Left lobe of liver (tissue), 2 donors: ENCODE data around the gene TTC28. TPM values are rescaled to one million over a fixed set of nuclear protein-coding genes. Genes with fewer than 3 reads are reported as not detected.
"Not testable (repeated sequence)": the region's sequence is repeated elsewhere in the genome, so short reads cannot be mapped to it uniquely, and the experiment has no call there.

Experiments
- ATAC-seq: fragments of 200-7000 bp; cut with Tn5 transposase; one replicate; pipeline ENCODE4 v1.9.1; 2020; ENCODE audit warnings: mild to moderate bottlenecking, moderate library complexity
- DNase-seq: peaks from one replicate; pipeline ENCODE4 v3.0.0-alpha.2; 2020; ENCODE audit warnings: low spot score
- total RNA-seq: library from RNA; stranded (reverse); gene quantifications from one replicate; pipeline ENCODE4 v1.2.1, GENCODE V29; 2021
- donor health status: DM: no; HTN: no; CAD: no; lungs with moderate emphysema.
- donor health status: DM: no; HTN: yes; CAD: no.

Gene TTC28
- total RNA-seq, 1 donor from 2014 or later, result 12.3 TPM

DNA sequence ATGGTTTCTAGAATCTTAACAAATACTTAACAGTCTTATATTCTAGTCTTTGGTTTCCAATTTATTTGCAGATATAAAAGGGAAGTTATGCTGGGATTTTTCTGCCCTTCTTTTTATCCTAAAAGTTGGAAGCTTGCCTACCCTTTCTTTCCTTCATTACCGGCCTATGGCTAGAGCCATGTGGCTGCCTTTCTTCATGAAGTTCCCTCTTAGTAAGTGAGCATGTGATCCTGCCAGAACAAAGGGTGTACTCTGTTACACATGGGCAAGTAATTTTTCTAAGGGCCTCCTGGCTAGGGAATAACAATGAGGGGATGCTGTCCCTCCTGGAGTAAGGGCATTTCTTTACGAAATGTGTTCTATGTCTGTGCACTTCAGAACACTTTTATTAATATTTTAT is 508.5 kb downstream of the TTC28 start:
- ATAC-seq (no peak), DNase-seq (no peak)

DNA sequence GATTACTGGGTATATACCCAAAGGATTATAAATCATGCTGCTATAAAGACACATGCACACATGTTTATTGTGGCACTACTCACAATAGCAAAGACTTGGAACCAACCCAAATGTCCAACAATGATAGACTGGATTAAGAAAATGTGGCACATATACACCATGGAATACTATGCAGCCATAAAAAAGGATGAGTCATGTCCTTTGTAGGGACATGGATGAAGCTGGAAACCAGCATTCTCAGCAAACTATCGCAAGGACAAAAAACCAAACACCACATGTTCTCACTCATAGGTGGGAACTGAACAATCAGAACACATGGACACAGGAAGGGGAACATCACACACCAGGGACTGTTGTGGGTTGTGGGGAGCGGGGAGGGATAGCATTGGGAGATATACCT is 510.3 kb downstream of the TTC28 start:
- DNase-seq, ATAC-seq: not testable (repeated sequence)

DNA sequence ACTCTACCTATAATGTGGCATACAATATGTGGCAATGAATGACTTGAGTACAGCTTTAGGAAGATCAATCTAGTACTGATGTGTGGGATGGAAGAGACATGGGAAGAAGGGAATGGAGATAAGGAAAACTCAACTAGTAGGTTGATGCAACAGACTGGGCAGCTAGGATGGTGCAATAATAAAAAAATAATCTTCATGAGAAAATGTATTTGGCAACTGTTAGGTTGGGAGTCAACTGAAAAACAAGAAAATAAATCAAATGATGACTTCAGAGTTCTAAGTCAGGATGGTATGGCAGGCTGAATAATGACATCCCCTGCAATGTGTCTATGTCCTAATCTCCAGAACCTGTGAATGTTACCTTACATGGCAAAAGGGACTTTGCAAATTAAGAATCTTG is 523.8 kb downstream of the TTC28 start:
- DNase-seq (no peak), ATAC-seq (no peak)

DNA sequence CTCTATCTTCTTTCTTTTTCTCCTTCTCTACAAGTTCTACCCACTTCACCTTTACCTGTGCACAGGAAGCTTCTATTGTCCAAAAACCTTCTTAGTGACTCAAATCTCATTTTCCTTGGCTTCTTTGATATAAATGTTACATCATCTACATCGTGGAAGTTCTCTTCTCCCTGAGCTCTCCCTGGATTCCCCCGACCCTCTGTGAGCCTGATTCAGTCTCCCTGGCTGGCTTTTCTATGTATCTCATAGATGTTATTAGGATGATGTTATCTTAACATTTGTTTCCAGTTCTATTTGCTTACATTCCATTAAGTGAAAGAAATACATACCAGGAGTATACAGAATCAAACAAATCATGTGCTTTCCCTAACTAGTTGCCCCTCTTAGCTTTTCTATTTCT is 524.8 kb downstream of the TTC28 start:
- DNase-seq (no peak), ATAC-seq (no peak)

DNA sequence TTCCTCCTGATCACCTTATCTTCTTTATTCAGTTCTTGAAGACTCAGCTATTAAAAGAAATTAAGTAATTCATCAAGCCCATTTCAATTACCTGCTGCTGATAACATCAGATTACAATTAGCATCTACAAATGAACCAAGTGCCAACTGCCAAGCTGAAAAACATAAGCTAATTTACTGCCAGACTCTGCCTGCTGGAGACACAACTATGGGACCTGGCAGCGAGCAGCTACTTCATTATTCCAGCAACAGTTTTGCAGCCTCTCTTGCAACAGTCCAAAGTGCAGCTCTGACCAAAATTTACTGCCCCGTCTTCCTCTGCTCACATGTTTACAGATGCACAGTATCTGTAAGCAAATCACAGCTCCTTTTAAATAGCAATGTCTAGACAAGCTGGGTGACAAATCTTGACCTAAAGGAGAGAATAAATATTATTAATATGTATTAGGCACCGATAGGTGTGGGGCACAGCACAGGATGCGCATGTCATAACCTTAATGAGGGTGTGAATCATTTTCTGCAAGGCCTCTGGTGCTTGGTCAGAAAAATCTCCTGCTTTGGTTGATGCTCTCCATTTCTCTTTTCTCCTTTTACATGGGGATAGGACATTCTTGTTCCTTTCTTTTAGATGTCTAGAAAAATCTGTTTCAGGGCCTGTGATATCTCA is 528.4 kb downstream of the TTC28 start:
- ATAC-seq (peak; percentile 99), DNase-seq (peak; percentile 62)

DNA sequence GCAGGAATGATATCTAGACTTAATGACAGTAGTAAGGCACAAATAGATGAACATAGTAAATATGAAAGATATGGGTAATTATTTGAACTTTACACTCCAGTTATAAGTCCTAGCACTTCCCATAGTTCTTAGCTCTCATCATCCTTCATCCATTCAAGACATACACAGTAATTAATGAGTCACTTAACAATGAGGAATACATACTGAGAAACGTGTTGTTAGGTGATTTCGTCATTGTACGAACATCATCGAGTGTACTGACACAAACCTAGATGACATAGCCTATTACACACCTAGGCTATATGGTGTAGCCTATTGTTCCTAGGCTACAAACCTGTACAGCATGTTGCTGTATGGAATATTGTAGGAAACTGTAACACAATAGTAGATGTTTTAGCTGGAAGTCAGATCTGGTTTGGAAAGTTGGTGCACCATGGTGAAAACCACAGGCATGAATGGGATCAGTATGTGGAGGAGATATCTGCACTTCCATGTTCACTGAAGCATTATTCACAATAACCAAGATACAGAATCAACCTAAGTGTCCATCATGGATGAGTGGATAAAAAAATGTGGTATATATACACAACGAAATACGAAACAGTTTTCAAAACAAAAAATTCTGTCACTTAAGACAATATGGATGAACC is 530.7 kb downstream of the TTC28 start:
- ATAC-seq, result no peak
- no peak for DNase-seq

DNA sequence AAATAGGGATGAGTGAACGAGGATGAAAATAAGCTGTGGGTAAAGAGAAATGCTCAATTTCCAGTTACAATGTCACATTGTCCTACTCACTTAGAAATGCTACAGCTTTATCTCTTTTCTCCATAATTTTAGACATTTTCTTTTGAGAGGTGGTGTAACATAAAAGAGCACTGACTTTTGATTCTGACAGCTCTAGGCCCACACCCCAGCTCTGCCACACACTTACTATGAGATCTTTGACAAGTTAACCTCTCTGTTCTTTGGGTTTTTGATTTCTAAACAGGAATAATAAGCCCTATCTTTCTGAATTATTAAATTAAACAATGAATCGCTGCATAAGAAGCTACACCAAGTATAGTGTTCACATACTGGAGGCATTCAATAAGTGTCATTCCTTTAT is 532.2 kb downstream of the TTC28 start:
- DNase-seq (no peak), ATAC-seq (no peak)

DNA sequence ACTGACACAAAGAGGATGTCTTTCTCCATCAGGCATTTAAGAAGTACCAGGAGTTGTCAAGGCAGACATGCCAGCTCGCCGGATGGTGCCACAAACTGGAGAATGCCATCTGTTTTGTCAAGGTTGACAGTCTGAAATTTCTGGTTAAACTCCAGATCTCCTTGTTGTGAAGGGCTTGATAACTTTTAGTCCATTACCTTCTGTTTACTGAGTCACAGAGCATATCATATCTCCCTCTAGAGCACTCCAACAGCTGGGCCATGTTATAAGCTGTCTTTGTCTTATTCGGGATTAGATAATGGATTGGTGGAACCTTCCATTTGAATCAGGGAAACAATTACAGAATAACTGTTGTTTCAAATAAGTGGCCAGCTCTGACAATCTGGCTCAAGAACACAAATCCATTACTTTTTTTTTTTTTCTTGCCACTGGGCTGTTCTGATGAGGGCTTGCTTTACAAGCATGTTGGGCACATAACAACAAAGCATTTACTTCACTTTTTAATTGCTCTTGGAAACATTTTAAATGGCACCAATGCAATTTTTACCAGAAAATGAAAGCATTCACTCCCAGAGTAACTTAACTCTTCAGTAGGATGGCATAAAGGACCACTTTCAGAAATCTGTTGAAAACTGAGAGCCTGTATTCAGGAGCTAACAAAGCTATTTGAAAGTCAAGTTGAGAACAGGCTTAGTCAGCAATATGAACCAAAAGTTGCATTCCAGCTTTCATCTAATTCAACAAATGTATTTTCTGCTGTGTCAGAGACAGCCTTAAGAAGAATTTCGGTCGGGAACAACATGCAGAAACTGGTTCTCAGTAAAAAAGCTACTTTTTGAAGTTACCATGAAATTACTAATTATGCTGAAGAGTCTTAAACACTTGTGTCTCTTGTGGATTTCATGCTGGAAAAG is 533.0 kb downstream of the TTC28 start:
- ATAC-seq (no peak), DNase-seq (no peak)

DNA sequence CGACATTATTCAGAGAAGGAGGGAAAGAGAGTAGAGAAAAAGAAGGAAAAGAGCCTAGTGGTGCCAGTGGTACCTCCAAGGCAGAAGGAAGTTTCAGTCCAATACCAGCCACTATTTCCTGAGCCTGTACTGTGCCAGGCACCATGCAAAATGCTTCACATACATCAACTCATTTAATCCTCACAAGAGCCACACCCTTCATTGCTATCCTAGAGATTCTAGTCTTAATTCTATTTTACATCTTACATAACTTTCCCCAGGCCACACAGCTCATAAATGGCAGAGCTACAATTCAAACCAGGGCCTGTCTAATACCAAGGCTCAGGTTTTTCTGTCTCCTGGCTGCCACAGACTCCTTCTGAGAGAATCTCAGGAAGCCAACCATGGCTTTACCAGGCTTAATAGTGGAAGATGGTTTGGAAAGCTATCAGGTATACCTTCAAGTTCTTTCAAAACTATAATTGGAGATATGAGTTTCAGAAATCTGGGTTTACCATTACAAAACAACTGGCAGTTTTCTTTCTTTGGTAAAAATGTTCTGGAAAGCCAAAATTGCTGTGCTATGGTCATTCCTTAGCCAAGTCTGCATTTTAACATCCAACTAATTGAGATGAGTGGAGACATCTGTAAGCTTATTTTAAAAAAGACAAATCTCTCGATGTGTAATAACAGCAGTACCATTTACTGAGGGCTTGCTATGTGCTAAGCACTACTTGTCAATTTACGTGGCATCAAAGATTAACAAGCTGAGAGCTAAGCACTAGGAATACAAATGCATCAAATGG is 535.5 kb downstream of the TTC28 start:
- DNase-seq (no peak), ATAC-seq (no peak)

DNA sequence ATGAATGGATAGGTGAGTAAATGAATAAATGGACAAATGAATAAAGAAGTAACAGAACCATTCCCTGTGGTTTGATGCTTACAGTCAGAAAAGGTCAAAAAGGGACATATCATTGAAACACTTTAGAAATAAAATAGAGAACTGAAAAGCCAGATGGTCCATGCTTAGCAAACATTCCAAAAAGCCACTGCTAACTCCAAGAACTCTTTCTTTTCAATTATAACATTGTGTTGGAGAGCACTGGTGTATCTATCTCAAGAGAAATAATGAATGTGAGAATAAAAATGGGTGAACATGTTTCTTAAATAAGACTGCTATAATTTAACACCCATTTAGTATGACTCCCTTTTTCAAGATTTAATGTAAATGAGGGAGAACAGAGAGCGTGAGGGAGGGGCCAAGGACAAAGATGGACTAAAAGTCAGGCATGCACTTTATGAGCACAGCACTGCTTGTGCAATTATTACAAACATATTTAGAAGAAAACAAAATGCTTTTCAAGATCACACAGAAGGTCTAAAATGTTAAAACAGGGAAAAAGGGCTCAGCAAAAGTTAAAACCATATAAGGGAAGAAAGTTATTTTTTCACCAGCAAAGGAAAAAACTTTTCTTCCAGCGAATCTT is 536.3 kb downstream of the TTC28 start:
- no peak for DNase-seq
- no peak for ATAC-seq

DNA sequence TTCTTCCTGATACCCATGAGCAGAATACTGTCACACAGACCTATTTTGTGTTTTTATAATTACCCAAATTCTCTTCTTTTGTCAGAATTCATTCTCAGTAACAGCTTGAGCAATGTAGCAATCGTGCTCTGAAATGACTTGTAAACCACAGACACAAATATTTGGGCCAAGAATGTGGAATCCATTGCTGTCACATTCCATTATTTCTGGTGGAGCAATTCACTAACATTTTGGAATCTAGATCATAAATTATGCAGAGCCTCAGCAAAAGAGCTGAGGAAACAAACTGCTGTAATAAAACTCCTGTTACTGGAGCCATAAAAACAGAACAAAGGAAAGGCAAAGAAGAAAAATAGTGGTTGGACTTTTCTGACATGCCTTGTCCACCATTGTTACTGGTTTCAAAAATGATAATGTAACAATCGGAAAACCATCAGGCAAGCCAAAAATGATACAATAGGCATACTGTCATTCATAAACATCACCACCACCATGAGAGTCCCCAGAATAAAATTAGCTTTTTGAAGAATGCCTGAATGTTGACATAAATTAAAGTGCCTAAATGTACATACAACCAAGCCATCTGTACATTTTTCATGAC is 537.2 kb downstream of the TTC28 start:
- DNase-seq (no peak), ATAC-seq (no peak)

DNA sequence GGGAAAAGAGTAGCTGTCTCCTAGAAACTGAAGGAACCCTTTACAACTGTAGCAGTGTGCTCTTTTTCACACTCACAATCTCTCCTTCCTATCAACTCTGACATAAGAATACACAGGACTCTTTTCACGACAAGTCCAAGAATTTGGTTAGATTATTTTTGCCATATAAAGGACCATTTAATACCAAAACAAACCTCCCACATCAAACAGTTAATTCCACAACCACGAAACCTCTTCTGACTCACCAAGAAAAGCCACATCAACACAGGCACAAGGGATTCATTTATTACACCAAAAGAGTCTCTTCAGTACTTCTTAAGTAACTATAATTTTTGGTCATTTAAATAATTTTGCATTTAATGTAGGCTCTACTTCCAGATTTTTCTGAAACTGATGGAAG is 538.0 kb downstream of the TTC28 start:
- no peak for ATAC-seq
- no peak for DNase-seq

DNA sequence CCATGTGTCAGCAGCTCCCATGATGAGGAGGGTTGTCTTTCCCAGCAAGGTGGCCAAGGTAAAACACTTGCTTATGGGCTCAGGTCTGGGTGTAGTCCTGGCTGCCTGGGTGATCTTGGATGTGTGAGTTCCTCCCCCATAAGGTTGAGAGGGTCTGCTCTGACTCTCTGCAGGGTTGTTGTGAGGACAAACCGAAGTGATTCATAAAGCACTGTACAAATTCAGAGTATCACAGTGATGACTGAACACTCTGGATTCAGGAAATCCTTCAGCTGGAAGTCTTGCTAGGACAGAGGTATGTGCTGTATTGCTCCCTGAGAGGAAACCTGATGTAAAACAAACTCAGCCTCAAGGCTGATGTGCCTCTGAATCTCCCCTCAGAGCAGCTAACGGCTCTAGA is 539.7 kb downstream of the TTC28 start:
- ATAC-seq, result no peak
- no peak for DNase-seq

DNA sequence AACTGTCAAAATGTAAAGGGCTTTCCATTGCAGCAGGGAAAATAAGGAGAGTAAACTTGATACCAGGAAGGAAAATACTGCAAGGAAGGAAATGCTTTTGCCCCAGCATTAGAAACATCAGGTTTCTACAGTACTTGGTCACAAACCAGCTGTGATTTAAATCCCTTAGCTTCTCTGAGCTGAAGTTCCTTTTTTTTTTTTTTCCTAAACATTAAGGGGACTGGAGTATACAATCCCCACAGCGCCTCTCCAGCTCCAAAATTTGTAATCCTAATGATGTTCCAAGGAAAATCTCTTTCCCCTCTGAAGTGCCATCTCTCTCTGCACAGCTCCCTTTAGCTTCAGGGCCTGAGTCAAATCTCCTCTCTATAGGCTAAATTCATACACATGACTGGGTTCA is 540.1 kb downstream of the TTC28 start:
- DNase-seq, result no peak
- no peak for ATAC-seq

DNA sequence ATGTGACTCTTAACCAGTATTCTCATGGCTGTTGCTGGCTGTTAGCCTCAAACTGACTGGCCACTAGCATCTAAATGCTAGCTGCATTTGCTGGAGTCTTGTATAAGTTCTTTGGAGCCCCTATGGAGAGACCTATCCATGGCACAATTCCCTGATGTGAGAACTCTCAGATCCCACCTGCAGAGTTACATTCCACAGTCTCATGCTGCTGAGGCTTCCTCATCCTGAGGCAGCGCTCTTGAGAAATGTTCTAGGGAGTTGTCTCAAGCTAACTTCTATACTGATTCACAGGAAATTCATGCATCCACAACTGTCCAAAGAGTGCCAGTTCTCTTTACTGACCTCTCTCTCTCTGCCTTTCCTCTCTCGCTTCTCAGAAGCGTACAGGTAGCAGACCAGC is 542.6 kb downstream of the TTC28 start:
- DNase-seq (no peak), ATAC-seq (no peak)

DNA sequence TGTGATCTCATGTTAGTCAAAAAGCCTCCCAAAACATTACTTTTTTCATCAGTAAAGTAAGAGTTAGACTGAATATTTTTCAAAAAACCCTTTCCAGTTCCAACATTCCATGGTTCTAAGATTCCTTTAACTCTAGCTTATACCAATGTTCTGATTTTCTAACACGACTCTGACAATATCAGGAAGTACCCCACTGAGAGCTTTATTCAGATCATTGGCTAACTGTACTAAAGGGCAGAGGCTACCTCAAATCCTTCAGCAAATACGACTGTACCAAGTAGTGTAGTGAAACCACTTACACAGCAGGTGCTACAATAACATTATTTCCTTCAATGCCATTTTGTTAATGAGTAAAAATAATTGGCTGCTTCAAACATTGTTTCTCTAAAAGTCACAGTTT is 547.2 kb downstream of the TTC28 start:
- DNase-seq, result no peak
- ATAC-seq, result no peak

DNA sequence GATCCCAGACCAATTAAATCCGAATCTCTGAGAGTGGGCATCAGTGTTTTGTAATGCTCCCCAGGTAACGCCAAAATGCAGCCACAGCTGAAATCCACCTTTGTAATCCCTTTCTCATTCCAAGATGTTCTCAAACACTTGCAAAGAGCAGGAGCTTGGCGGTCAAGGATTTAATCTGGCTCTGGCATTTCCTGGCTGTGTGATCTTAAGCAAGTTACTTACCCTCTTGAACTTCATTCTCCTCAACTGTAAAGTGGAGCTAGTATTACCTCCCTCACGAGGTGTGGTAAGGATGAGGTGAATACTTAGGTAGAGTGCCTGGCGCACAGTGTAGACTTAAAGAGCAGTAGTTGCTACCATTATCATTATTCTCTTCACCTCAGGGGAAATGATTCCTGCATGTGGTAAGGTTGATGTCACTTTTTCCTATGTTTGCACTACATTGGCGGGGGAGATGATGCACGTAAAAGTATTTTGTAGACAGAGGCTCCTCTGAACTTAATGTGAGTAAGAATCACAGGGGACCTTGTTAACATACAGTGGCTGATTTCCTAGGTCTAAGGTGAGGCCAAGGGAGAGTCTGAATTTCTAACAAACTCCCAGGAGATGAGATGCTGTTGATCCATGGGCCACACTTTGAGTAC is 550.2 kb downstream of the TTC28 start:
- ATAC-seq (no peak), DNase-seq (no peak)

DNA sequence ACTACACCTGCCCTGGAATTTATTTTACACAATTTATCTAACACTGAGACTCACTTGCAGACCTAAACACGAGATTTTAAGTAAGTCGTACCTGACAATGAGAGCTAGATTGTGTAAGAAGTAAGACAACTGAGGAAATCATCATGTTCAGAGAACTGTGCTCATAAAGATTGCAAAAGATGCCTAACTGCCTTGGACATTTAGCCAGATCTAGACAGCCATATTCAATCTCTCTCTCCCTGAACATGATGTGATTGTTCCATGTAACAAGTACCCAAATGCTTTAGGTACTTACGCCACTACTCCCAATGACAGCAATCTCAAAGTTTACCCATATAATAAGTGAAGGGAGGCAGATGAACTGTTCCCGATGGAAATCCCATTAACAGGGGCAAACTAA is 550.8 kb downstream of the TTC28 start:
- DNase-seq (no peak), ATAC-seq (no peak)

DNA sequence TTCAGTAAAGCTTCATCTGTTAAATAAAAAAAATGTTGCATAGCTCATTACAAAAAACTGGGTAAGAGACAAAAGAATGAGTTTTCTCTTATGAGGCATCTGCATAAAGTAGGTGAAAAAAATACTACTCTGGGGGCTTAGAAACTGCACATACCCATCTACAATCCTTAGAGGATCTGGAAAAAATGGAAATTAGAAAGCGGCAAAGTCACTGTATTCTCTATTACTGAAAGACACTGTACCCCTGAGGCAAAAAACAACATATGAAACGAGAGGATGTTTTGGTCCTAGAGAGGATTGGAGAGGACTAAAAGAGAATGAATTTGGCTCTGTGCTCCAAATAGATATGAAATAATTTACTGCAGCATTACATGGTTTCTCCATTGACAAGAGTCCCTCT is 553.8 kb downstream of the TTC28 start:
- no peak for ATAC-seq
- DNase-seq, result no peak
